GM21528 (cell line): ENCODE measurements around the gene TRIM24.
"Not testable (repeated sequence)": the region's sequence is repeated elsewhere in the genome, so short reads cannot be mapped to it uniquely, and the experiment has no call there.

Source experiments
- ATAC-seq: cut with Tn5 transposase; IDR thresholded peaks from one replicate; pipeline ENCODE4 v1.9.1; 2021; ENCODE audit warnings: mild to moderate bottlenecking, moderate library complexity; ENCODE audit not compliant: unreplicated experiment, low FRiP score

TRIM24 gene

DNA sequence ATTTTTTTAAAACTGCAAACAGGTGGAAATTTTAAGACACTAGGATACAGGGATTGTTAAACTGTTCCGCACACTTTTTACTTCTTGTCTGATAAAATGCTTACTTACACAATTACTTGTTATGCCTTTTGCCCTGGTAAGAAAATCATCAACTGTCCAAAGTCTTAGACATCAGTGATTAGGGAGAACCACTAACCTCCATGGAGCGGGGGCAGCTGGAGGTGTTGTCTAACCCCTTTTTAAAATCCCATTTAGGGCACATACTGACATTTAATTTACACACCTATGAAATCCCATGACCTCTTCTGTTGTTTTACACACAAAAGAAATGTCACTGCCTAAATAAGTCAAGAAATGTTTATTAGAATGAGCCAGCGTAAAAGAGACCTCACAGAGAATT is 65.7 kb downstream of the TRIM24 start:
- ATAC-seq, result no peak

DNA sequence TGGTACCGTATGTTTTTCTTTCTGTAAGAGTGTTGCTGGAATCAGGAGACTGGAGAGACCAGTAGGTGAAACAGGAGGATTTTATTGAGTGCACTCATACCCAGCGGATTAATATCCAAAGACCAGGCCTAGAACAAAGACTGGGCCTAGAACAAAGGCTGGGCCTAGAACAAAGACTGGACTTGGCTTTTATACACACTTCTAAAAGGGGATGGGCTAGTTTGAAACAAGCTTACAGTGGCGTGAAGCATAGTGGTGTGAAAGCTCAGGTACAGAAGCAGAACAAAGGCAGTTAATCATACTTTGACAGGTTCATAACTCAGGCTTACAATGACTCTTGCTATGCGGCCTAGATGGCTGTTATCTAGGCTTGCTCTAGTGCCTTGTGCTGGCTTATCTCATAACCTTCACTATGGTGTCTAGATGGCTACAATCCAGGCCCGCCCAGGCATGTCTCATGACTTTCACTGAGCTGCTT is 67.7 kb downstream of the TRIM24 start:
- ATAC-seq, result no peak

GRCh38 chr7:138536833-138537232 is 76.8 kb downstream of the TRIM24 start:
- ATAC-seq, result not testable (repeated sequence)

DNA sequence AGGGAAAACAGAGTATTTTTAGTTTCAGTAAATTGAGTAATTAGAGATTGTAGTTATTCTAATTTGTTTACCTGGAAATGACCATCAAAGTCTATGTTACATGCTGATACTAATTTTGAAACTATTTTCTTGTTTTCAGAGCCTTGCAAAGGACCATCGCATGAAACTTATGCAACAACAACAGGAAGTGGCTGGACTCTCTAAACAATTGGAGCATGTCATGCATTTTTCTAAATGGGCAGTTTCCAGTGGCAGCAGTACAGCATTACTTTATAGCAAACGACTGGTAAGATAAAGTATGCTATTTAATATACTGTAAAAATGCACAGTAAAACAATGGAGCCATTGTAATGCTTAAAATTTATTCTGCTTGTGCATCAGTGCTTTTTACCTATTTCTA is 78.5 kb downstream of the TRIM24 start:
- ATAC-seq, result no peak

DNA sequence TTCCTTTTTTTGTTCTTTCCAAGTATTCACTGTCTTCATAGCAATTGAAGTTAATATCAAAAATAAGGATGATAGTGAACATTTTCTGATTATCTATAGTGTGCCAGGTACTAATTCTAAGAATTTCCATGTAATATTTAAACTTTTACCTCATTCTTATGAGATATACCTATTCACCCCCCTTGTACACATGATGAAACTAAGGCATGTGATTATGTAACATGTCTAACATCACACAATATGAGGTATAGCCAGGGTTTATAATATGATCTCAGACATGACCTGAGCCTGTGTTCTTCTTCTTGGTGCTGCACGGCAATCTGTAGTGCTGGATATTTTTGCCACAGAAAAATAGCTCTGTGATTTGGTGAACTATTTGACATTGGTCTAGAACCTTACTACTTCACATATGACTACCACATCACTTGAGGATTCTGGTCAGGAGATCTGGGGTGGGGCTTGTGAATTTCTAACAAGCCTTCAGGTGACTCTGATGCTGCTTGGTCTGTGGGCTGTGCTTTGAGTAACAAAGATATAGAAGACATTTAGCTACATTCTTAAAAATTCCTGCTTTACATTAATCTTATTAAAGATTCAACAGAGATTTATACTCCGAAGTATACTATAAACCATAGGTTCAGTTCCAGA is 79.1 kb downstream of the TRIM24 start:
- ATAC-seq, result no peak

DNA sequence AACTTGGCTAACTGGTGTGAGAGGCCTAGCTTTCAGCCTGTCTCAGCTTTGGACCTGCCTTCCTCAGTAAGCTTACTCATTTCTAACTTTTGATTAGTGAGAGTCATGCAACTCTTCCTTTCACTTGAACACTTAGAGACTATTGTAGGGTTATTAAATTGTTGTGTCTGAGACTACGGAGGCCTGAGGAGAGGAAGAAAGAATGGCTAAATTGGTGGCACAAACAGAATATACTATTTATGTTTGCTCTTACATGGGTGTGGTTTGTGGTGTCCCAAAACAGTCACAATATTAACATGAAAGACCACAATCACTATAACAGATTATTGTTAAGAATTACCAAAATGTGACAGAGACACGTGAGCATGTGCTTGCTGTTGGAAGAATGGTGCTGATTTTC is 82.1 kb downstream of the TRIM24 start:
- ATAC-seq, result peak; percentile 78

GRCh38 chr7:138543739-138544138 is 83.7 kb downstream of the TRIM24 start:
- ATAC-seq, result no peak

DNA sequence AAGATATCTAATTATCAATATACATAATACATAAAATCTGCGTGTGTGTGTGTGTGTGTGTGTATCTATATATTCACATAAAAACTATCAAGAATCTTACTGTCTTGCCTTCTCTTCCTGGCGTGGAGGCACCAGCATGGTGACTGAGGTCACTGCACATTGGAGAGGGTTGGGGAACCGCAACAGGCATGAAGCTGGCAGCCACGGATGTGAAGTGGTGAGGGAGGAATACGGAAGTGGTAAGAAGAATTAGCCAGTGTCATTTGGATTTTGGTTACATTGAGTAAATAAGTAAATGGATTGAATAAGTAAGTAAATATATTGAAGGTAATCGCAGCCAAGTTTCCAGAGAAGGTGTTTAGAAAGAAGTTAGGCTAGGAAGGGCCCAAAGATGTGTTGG is 85.1 kb downstream of the TRIM24 start:
- ATAC-seq, result no peak

DNA sequence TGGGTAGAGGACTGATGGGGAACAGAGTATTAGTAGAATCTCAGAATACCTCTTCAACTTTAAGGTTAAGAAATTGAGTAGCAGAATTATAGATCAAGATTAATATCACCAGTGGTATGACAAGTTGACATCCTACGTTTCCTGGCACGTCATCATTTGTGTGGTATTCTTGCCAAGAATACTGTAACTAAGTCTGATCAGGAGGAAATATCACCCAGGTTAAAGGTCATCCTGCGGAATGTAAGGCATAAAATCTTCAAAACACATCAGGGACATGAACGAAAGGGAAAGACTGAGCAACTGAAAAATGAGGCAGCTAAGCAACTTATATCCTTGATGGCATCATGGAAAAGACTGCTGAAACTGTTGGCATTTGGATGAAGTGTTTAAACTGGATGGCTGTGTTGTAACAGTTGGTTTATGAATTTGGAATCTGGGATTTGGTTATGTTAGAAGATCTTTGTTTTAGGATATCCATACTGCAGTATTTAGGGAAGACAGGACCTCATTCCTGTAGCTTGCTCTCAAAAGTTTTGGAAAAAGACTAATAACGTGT is 86.1 kb downstream of the TRIM24 start:
- no peak for ATAC-seq

DNA sequence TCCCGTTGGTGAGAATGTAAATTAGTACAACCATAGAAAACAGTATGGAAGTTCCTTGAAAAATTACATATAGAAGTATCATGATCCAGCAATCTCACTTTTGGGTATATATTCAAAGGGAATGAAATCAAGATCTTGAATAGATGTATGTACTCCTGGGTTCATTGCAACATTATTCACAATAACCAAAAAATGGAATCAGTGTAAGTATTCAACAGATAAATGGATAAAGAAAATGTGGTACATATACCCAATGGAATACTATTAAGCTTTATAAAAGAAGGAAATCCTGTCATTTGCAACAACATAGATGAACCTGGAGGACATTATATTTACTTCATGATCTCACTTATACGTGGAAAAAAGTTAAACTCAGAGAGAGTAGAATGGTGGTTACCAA is 86.8 kb downstream of the TRIM24 start:
- ATAC-seq, result no peak

DNA sequence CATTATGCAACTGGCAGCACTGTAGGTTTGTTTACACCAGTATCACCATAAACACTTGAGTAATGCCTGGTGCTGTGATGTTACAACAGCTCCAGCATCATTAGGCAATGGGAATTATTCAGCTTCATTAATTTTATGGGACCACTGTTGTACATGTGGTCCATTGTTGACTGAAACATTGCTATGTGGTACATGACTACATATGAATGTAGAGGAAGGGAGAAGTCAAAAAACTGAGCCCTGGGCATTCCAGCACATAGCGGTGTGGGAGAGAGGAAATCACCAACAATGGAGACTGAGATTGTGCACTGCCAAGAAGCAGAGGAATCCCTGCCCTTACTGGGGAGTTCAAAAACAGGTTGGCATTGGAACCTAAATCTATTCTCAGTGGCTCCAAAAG is 89.0 kb downstream of the TRIM24 start:
- ATAC-seq, result no peak

DNA sequence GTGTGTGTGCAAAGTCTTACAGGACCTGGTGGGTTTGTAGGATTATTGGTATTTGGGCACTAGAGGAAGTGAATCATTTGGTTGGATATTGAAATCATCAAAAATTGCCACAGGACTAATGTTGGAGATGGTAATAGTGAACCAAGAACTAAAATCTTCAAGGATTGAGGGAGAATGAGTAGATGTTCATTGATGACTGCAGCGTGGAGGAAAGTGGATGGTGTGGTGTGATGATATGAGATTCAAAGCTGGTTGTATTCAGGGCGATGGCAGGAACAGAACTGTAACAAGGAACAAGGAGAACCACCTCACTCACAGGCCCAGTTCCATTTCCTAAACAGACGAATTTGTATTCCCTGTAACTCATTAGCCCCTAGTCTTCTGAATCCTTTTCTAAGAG is 90.3 kb downstream of the TRIM24 start:
- no peak for ATAC-seq

- no peak for ATAC-seq
Observed at GRCh38 chr7:138551102-138551501, 91.0 kb downstream of the TRIM24 start.

GRCh38 chr7:138553805-138554204 is 93.7 kb downstream of the TRIM24 start:
- no peak for ATAC-seq

DNA sequence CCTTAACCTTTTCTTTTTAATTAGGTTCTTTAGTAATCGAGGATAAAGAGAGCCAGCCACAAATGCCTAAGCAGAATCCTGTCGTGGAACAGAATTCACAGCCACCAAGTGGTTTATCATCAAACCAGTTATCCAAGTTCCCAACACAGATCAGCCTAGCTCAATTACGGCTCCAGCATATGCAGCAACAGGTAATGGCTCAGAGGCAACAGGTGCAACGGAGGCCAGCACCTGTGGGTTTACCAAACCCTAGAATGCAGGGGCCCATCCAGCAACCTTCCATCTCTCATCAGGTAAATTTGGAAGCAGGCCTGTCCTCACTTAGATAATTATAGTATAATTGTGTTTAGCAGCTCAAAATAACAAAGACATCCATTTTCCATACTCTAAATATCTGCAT is 94.6 kb downstream of the TRIM24 start:
- ATAC-seq, result no peak

DNA sequence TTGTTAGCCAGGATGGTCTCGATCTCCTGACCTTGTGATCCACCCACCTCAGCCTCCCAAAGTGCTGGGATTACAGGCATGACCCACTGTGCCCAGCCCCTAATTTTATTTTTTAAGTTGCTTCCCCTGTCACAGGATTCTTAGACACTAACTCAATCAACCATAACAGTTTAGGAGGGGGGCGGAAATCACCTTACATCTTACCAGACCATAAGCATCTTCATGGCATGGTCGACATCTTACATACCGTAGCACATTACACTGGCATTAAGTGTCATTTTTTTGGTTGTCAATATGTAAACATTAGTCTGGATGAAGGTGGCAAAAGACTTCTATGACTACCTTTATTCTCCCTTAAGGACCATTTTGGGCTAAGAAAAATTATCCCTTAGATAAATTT is 95.6 kb downstream of the TRIM24 start:
- no peak for ATAC-seq

- no peak for ATAC-seq
Observed at GRCh38 chr7:138556771-138557484, 96.9 kb downstream of the TRIM24 start.

GRCh38 chr7:138559448-138559847 is 99.4 kb downstream of the TRIM24 start:
- ATAC-seq, result no peak

- no peak for ATAC-seq
Observed at GRCh38 chr7:138563808-138564207, 103.7 kb downstream of the TRIM24 start.

GRCh38 chr7:138564365-138564764 is 104.3 kb downstream of the TRIM24 start:
- ATAC-seq, result no peak

DNA sequence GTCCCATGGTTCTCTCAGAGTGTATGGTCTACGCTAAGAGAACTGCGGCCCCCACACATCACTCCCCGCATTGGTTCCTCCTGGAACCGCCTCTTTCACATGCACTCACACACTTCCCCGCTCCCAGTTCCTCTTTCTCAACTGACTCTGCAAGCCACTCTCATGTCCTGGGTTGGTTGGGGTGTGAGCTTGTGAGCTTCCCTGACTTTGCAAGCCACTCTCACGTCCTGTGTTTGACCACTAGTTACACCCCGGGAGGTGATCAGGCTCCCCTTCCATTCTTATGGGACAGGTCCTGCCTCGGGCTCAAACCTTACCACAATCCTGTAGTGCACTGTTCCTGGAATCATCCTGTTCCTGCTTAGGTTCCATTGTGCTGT is 105.0 kb downstream of the TRIM24 start:
- no peak for ATAC-seq
